Measurements from ENCODE around the gene SKA3.

SKA3 gene

GRCh38 chr13:21121616-21122015 is 54.7 kb downstream of the SKA3 start:
- Histone ChIP-seq H3K9ac (no peak overlapping the region), H3K4me2 (no peak overlapping the region), H3K4me1 (peaks cover 6% of the 10 kb centered on the region), H3K27me3 (no peaks in the 10 kb centered on the region), H3K4me3 (no peak overlapping the region), H4K20me1 (no peaks in the 10 kb centered on the region), H3K27ac (no peak overlapping the region), H3K9me3 (no peaks in the 10 kb centered on the region), H3K36me3 (no peaks in the 10 kb centered on the region)
- no peak for TF ChIP-seq Cebpa-rat (IDR thresholded peaks at IDR 0.05)

- Histone ChIP-seq H3K4me3 (no peak overlapping the region), H3K36me3 (no peaks in the 10 kb centered on the region), H3K9me3 (no peaks in the 10 kb centered on the region), H3K27ac (no peak overlapping the region), H3K4me2 (no peak overlapping the region), H3K9ac (no peak overlapping the region), H3K27me3 (no peaks in the 10 kb centered on the region), H4K20me1 (no peaks in the 10 kb centered on the region), H3K4me1 (peaks cover 6% of the 10 kb centered on the region)
- TF ChIP-seq Cebpa-rat (IDR thresholded peaks at IDR 0.05): no peak
Observed at GRCh38 chr13:21120191-21120590, 56.2 kb downstream of the SKA3 start.

- Histone ChIP-seq H3K4me1 (peaks cover under 1% of the 10 kb centered on the region), H4K20me1 (no peaks in the 10 kb centered on the region), H3K27me3 (no peaks in the 10 kb centered on the region), H3K27ac (no peak overlapping the region), H3K4me3 (no peak overlapping the region), H3K36me3 (no peaks in the 10 kb centered on the region), H3K4me2 (no peak overlapping the region), H3K9me3 (no peaks in the 10 kb centered on the region), H3K9ac (no peak overlapping the region)
- TF ChIP-seq Cebpa-rat (IDR thresholded peaks at IDR 0.05): no peak
Observed at GRCh38 chr13:21119526-21119925, 56.8 kb downstream of the SKA3 start.

- Histone ChIP-seq H4K20me1 (no peaks in the 10 kb centered on the region), H3K27ac (no peak overlapping the region), H3K4me1 (peaks cover 2% of the 10 kb centered on the region; the same call in 1 of the 2 replicates), H3K9ac (no peak overlapping the region), H3K9me3 (no peaks in the 10 kb centered on the region), H3K36me3 (no peaks in the 10 kb centered on the region), H3K4me2 (no peak overlapping the region), H3K4me3 (no peak overlapping the region), H3K27me3 (no peaks in the 10 kb centered on the region)
- no peak for TF ChIP-seq Cebpa-rat (IDR thresholded peaks at IDR 0.05)
Observed at GRCh38 chr13:21118180-21118579, 58.2 kb downstream of the SKA3 start.

- no peak overlapping the region for H3K4me3 ChIP-seq
- H3K27ac ChIP-seq: no peak overlapping the region
- H3K4me2 ChIP-seq: no peak overlapping the region
- H3K36me3 ChIP-seq: no peaks in the 10 kb centered on the region
- H3K4me1 ChIP-seq: peaks cover 6% of the 10 kb centered on the region; the same call in 1 of the 2 replicates
- no peaks in the 10 kb centered on the region for H3K9me3 ChIP-seq
- TF ChIP-seq Cebpa-rat (IDR thresholded peaks at IDR 0.05): no peak
- no peaks in the 10 kb centered on the region for H3K27me3 ChIP-seq
- H3K9ac ChIP-seq: no peak overlapping the region
- no peaks in the 10 kb centered on the region for H4K20me1 ChIP-seq
Observed at GRCh38 chr13:21117104-21117809, 59.1 kb downstream of the SKA3 start.

DNA sequence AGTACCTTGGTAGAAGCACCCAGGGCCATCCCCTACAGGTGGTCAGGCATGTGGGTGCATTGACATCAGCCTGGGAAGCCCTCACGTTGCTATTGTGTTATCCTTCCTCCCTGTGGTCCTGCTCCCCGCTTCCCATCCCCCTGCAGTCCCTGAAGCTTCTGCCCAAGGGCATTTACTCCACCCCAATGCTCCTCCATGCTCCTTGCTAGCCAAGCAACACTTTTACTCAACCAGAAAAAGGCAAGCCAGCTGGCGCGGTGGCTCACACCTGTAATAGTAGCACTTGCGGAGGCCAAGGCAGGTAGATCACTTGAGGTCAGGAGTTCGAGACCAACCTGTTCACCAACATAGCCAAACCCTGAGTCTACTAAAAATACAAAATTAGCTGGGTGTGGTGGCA is 60.2 kb downstream of the SKA3 start:
- Histone ChIP-seq H3K27ac (no peak overlapping the region), H3K4me3 (no peak overlapping the region), H3K9me3 (no peaks in the 10 kb centered on the region), H3K36me3 (no peaks in the 10 kb centered on the region), H4K20me1 (no peaks in the 10 kb centered on the region), H3K4me2 (no peak overlapping the region), H3K9ac (no peak overlapping the region), H3K4me1 (peaks cover 6% of the 10 kb centered on the region; the same call in 1 of the 2 replicates), H3K27me3 (no peaks in the 10 kb centered on the region)
- no peak for TF ChIP-seq Cebpa-rat (IDR thresholded peaks at IDR 0.05)

- no peak overlapping the region for H3K9ac ChIP-seq
- H3K27me3 ChIP-seq: no peaks in the 10 kb centered on the region
- peaks cover 6% of the 10 kb centered on the region; the same call in 1 of the 2 replicates for H3K4me1 ChIP-seq
- no peaks in the 10 kb centered on the region for H3K36me3 ChIP-seq
- no peak overlapping the region for H3K27ac ChIP-seq
- no peak overlapping the region for H3K4me2 ChIP-seq
- no peaks in the 10 kb centered on the region for H4K20me1 ChIP-seq
- no peaks in the 10 kb centered on the region for H3K9me3 ChIP-seq
- no peak overlapping the region for H3K4me3 ChIP-seq
- no peak for TF ChIP-seq Cebpa-rat (IDR thresholded peaks at IDR 0.05)
Observed at GRCh38 chr13:21115231-21115630, 61.1 kb downstream of the SKA3 start.

DNA sequence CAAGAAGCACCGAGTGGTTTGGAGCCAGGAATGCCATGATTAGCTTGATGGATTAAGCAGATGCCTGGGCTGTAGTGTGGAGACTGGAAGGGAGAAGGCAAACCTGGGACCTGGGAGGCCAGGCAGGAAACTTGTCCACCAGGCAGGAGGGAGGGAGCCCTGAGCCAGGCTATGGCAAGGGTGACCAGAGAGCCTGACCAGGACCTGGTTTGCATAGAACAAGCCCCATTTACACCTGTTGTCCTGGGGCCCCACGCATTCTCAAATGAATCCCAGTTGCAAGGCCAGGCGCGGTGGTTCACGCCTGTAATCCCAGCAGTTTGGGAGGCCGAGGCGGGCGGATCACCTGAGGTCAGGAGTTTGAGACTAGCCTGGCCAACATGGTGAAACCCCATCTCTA is 64.8 kb downstream of the SKA3 start:
- no peaks in the 10 kb centered on the region for H4K20me1 ChIP-seq
- H3K27ac ChIP-seq: no peak overlapping the region
- H3K27me3 ChIP-seq: no peaks in the 10 kb centered on the region
- H3K9me3 ChIP-seq: no peaks in the 10 kb centered on the region
- no peaks in the 10 kb centered on the region for H3K36me3 ChIP-seq
- no peak overlapping the region for H3K4me3 ChIP-seq
- TF ChIP-seq Cebpa-rat (IDR thresholded peaks at IDR 0.05): no peak
- H3K4me2 ChIP-seq: no peak overlapping the region
- H3K4me1 ChIP-seq: peaks cover 6% of the 10 kb centered on the region; the same call in 1 of the 2 replicates
- H3K9ac ChIP-seq: no peak overlapping the region

- Histone ChIP-seq H3K27ac (no peak overlapping the region), H3K4me2 (no peak overlapping the region), H3K9me3 (peaks cover 3% of the 10 kb centered on the region), H3K4me1 (peaks cover 6% of the 10 kb centered on the region; the same call in 1 of the 2 replicates), H3K9ac (no peak overlapping the region), H3K4me3 (no peak overlapping the region), H4K20me1 (no peaks in the 10 kb centered on the region), H3K27me3 (no peaks in the 10 kb centered on the region), H3K36me3 (no peaks in the 10 kb centered on the region)
- TF ChIP-seq Cebpa-rat (IDR thresholded peaks at IDR 0.05): no peak
Observed at GRCh38 chr13:21109168-21109567, 67.2 kb downstream of the SKA3 start.

DNA sequence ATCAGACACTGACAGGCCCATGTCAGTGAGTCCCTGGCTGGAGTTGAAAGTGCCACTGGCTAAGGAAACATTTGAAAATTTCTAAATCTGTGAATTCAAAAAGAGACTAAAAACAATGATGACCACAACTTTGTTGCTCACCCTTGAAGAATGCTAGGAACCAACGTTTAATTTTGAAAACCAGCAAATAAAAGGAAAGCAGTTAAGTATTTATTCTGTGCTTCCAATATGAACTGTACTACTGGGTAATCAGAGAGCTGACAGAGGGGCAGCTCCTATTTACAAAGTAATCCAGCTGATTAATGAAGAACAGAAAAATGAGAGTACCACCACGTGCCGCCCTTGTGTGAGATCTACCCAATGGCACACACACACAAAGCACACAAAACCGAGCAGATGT is 70.3 kb downstream of the SKA3 start:
- no peak overlapping the region for H3K4me3 ChIP-seq
- peaks cover 6% of the 10 kb centered on the region for H3K9me3 ChIP-seq
- H4K20me1 ChIP-seq: no peaks in the 10 kb centered on the region
- H3K9ac ChIP-seq: no peak overlapping the region
- H3K27ac ChIP-seq: no peak overlapping the region
- TF ChIP-seq Cebpa-rat (IDR thresholded peaks at IDR 0.05): no peak
- H3K36me3 ChIP-seq: no peaks in the 10 kb centered on the region
- no peak overlapping the region for H3K4me2 ChIP-seq
- no peaks in the 10 kb centered on the region for H3K27me3 ChIP-seq
- H3K4me1 ChIP-seq: no peaks in the 10 kb centered on the region

All from BLaER1 (cell line).